GM06990 (cell line): ENCODE results near the gene SPATA45.

ENCODE experiments used
- DNase-seq: peaks from one replicate; pipeline ENCODE4 v3.0.0-alpha.2; 2011; ENCODE audit not compliant: insufficient read length; ENCODE audit errors: extremely low read depth
- H3K27me3 ChIP-seq: replicated peaks from 2 replicates; pipeline ENCODE4 v1.6.0; 2011; ENCODE audit warnings: low read length; ENCODE audit not compliant: control insufficient read depth, insufficient read depth
- H3K36me3 ChIP-seq: 2 replicates; pipeline ENCODE4 v1.5.1; 2011; ENCODE audit warnings: low read length; ENCODE audit not compliant: control insufficient read depth, insufficient read depth
- H3K4me3 ChIP-seq: replicated peaks from 2 replicates; pipeline ENCODE4 v1.5.1; 2011; ENCODE audit warnings: low read depth, mild to moderate bottlenecking, control low read depth, low read length
- CTCF ChIP-seq: IDR thresholded peaks from 2 replicates; pipeline ENCODE4 v1.5.1; 2011; ENCODE audit warnings: low read length, control low read depth, mild to moderate bottlenecking, inconsistent platforms; ENCODE audit not compliant: insufficient read depth, poor library complexity, severe bottlenecking

Gene SPATA45

GRCh38 chr1:212794561-212795014 lies 52.9 kb downstream of the SPATA45 start:
- DNase-seq = peak; percentile 71
- no peak for TF ChIP-seq CTCF
- peak overlapping the region; percentile 33 for H3K4me3 ChIP-seq

GRCh38 chr1:212792396-212792908 lies 55.0 kb downstream of the SPATA45 start:
- no peaks in the 10 kb centered on the region for H3K27me3 ChIP-seq
- DNase-seq = no peak
- no peak for TF ChIP-seq CTCF

More at GRCh38 chr1:212794561-212795014, 52.9 kb downstream of the SPATA45 start:
- Histone ChIP-seq H3K27me3 (no peaks in the 10 kb centered on the region), H3K36me3 (peaks cover 4% of the 10 kb centered on the region; the same call in 1 of the 2 replicates)

GRCh38 chr1:212791676-212792395 lies 55.6 kb downstream of the SPATA45 start, which contains the start of the genes NSL1 and TATDN3:
TSS of gene NSL1 (minus strand) at chr1:212791777. CDS start at chr1:212791763, 14 bp downstream.
TSS of gene TATDN3 (plus strand) at chr1:212791894. CDS start at chr1:212791922, 28 bp downstream.
- no peak for TF ChIP-seq CTCF
- DNase-seq = peak; percentile 95
- Histone ChIP-seq H3K36me3 (peaks cover 1% of the 10 kb centered on the region), H3K27me3 (no peaks in the 10 kb centered on the region), H3K4me3 (peak within 1 kb of the TSS; percentile 79)

More at GRCh38 chr1:212792396-212792908, 55.0 kb downstream of the SPATA45 start:
- Histone ChIP-seq H3K4me3 (peak overlapping the region; percentile 79), H3K36me3 (no peaks in the 10 kb centered on the region)

GRCh38 chr1:212791261-212791675 lies 56.2 kb downstream of the SPATA45 start:
- TF ChIP-seq CTCF = no peak
- H3K4me3 ChIP-seq = peak overlapping the region; percentile 79
- peaks cover 2% of the 10 kb centered on the region for H3K36me3 ChIP-seq
- DNase-seq = no peak
- no peaks in the 10 kb centered on the region for H3K27me3 ChIP-seq

- TF ChIP-seq CTCF = no peak
- H3K4me3 ChIP-seq = no peak overlapping the region
- H3K27me3 ChIP-seq = no peaks in the 10 kb centered on the region
- no peak for DNase-seq
- peaks cover 2% of the 10 kb centered on the region for H3K36me3 ChIP-seq
Observed at GRCh38 chr1:212785871-212786270, 61.6 kb downstream of the SPATA45 start.
